ENCODE data around the gene MSGN1.

Gene MSGN1

DNA sequence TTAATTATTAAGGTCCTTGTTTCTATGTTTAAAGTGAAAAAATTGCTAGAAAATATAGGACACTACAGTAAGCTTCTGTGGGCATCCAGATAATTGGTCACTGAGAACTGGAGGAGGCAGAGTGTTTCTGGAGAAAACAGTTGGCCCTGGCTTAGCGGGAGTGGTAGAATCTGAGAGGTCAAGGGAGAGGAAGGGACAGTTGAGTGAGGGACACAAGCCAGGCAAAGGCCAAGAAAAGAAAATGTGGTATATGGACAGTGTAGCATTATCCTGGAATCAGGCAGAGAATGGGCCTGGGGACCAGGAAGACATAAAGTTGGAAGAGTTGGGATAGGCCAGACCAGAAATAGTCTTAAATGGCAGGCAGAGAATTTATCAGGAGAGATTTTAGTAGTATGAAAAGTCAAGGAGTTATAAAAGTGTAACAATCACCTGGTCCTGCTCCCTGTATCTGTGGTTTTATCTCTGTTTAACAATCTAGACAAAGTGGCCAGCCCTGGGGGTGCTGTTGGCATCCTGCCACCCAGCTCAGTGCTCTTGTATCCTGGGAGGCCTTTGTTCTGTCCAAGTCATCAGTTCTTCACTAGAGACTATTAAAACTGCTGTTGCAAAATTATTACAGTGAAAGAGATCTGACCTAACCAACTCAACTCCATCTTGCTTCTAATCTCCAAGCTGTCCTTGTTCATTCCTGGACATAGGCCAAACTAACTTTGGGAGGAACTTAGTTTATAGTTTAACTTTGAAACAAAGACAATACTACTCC is 15.4 kb upstream of the MSGN1 start (continued):
- TF ChIP-seq, protein P1, sequence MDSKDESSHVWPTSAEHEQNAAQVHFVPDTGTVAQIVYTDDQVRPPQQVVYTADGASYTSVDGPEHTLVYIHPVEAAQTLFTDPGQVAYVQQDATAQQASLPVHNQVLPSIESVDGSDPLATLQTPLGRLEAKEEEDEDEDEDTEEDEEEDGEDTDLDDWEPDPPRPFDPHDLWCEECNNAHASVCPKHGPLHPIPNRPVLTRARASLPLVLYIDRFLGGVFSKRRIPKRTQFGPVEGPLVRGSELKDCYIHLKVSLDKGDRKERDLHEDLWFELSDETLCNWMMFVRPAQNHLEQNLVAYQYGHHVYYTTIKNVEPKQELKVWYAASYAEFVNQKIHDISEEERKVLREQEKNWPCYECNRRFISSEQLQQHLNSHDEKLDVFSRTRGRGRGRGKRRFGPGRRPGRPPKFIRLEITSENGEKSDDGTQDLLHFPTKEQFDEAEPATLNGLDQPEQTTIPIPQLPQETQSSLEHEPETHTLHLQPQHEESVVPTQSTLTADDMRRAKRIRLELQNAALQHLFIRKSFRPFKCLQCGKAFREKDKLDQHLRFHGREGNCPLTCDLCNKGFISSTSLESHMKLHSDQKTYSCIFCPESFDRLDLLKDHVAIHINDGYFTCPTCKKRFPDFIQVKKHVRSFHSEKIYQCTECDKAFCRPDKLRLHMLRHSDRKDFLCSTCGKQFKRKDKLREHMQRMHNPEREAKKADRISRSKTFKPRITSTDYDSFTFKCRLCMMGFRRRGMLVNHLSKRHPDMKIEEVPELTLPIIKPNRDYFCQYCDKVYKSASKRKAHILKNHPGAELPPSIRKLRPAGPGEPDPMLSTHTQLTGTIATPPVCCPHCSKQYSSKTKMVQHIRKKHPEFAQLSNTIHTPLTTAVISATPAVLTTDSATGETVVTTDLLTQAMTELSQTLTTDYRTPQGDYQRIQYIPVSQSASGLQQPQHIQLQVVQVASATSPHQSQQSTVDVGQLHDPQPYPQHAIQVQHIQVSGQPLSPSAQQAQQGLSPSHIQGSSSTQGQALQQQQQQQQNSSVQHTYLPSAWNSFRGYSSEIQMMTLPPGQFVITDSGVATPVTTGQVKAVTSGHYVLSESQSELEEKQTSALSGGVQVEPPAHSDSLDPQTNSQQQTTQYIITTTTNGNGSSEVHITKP (tag by site-specific recombination; IDR thresholded peaks at IDR 0.05): no peak
- TF ChIP-seq, protein P2, sequence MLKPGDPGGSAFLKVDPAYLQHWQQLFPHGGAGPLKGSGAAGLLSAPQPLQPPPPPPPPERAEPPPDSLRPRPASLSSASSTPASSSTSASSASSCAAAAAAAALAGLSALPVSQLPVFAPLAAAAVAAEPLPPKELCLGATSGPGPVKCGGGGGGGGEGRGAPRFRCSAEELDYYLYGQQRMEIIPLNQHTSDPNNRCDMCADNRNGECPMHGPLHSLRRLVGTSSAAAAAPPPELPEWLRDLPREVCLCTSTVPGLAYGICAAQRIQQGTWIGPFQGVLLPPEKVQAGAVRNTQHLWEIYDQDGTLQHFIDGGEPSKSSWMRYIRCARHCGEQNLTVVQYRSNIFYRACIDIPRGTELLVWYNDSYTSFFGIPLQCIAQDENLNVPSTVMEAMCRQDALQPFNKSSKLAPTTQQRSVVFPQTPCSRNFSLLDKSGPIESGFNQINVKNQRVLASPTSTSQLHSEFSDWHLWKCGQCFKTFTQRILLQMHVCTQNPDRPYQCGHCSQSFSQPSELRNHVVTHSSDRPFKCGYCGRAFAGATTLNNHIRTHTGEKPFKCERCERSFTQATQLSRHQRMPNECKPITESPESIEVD (tag by site-specific recombination; IDR thresholded peaks at IDR 0.05): no peak
- TF ChIP-seq YY1 (tag by site-specific recombination; IDR thresholded peaks at IDR 0.05): no peak
- TF ChIP-seq ZSCAN16 (tag by site-specific recombination; IDR thresholded peaks at IDR 0.05): no peak

DNA sequence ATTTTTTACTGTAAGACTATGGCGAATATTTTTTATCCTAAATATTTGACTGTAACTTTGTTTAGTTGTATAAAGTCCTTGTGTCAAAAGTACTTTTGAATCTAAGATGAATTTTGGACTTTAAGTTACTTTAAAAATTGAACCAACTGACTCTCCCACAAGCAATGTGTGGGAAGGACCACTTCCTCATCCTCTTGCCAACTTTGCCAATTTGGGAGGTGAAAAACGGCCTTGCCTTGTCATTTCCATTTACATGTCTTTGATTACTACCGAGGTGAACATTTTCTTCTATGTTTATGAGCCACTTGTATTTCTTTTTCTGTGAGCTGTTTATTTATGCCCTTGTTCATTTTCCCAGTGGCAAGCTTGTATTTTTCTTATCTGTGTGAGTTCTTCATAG is 12.8 kb upstream of the MSGN1 start:
- no peak overlapping the region for H3K27ac ChIP-seq (ENCODE audit: extremely low read depth, low read depth, low read length)
- TF ChIP-seq, protein P3, sequence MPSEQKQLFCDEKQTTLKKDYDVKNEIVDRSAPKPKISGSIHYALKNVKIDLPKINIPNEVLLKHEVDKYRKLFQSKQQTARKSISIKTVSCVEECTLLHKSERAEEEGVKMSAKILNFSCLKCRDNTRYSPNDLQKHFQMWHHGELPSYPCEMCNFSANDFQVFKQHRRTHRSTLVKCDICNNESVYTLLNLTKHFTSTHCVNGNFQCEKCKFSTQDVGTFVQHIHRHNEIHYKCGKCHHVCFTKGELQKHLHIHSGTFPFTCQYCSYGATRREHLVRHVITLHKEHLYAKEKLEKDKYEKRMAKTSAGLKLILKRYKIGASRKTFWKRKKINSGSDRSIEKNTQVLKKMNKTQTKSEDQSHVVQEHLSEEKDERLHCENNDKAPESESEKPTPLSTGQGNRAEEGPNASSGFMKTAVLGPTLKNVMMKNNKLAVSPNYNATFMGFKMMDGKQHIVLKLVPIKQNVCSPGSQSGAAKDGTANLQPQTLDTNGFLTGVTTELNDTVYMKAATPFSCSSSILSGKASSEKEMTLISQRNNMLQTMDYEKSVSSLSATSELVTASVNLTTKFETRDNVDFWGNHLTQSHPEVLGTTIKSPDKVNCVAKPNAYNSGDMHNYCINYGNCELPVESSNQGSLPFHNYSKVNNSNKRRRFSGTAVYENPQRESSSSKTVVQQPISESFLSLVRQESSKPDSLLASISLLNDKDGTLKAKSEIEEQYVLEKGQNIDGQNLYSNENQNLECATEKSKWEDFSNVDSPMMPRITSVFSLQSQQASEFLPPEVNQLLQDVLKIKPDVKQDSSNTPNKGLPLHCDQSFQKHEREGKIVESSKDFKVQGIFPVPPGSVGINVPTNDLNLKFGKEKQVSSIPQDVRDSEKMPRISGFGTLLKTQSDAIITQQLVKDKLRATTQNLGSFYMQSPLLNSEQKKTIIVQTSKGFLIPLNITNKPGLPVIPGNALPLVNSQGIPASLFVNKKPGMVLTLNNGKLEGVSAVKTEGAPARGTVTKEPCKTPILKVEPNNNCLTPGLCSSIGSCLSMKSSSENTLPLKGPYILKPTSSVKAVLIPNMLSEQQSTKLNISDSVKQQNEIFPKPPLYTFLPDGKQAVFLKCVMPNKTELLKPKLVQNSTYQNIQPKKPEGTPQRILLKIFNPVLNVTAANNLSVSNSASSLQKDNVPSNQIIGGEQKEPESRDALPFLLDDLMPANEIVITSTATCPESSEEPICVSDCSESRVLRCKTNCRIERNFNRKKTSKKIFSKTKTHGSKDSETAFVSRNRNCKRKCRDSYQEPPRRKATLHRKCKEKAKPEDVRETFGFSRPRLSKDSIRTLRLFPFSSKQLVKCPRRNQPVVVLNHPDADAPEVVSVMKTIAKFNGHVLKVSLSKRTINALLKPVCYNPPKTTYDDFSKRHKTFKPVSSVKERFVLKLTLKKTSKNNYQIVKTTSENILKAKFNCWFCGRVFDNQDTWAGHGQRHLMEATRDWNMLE (tag by site-specific recombination; conservative IDR thresholded peaks at IDR 0.05; ENCODE audit: low read depth): no peak
- TF ChIP-seq, protein P2 (tag by site-specific recombination; IDR thresholded peaks at IDR 0.05): no peak
- TF ChIP-seq RBAK (tag by site-specific recombination; IDR thresholded peaks at IDR 0.05) (no peak), ZFP37 (tag by site-specific recombination; IDR thresholded peaks at IDR 0.05) (no peak), ZFP3 (tag by site-specific recombination; IDR thresholded peaks at IDR 0.05; ENCODE audit: low read depth) (no peak), ZFP69B (tag by site-specific recombination; IDR thresholded peaks at IDR 0.05) (no peak), ZNF202 (tag by site-specific recombination; IDR thresholded peaks at IDR 0.05; ENCODE audit: borderline replicate concordance) (no peak), ZBTB8A (tag by site-specific recombination; IDR thresholded peaks at IDR 0.05) (no peak), OSR2 (tag by site-specific recombination; IDR thresholded peaks at IDR 0.05) (no peak), ZNF133 (tag by site-specific recombination; IDR thresholded peaks at IDR 0.05) (no peak), ZNF654 (tag by site-specific recombination; IDR thresholded peaks at IDR 0.05; ENCODE audit: low read depth) (no peak), ZNF404 (tag by site-specific recombination; IDR thresholded peaks at IDR 0.05) (no peak), ZNF423 (tag by site-specific recombination; IDR thresholded peaks at IDR 0.05) (no peak), ZNF843 (tag by site-specific recombination; IDR thresholded peaks at IDR 0.05) (no peak), ZNF350 (tag by site-specific recombination; IDR thresholded peaks at IDR 0.05) (no peak)
- TF ChIP-seq, protein P4, sequence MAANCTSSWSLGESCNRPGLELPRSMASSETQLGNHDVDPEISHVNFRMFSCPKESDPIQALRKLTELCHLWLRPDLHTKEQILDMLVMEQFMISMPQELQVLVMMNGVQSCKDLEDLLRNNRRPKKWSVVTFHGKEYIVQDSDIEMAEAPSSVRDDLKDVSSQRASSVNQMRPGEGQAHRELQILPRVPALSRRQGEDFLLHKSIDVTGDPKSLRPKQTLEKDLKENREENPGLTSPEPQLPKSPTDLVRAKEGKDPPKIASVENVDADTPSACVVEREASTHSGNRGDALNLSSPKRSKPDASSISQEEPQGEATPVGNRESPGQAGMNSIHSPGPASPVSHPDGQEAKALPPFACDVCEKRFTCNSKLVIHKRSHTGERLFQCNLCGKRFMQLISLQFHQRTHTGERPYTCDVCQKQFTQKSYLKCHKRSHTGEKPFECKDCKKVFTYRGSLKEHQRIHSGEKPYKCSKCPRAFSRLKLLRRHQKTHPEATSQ (tag by site-specific recombination; IDR thresholded peaks at IDR 0.05): no peak
- TF ChIP-seq, protein P5, sequence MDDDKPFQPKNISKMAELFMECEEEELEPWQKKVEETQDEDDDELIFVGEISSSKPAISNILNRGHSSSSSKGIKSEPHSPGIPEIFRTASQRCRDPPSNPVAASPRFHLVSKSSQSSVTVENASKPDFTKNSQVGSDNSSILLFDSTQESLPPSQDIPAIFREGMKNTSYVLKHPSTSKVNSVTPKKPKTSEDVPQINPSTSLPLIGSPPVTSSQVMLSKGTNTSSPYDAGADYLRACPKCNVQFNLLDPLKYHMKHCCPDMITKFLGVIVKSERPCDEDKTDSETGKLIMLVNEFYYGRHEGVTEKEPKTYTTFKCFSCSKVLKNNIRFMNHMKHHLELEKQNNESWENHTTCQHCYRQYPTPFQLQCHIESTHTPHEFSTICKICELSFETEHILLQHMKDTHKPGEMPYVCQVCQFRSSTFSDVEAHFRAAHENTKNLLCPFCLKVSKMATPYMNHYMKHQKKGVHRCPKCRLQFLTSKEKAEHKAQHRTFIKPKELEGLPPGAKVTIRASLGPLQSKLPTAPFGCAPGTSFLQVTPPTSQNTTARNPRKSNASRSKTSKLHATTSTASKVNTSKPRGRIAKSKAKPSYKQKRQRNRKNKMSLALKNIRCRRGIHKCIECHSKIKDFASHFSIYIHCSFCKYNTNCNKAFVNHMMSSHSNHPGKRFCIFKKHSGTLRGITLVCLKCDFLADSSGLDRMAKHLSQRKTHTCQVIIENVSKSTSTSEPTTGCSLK (tag by site-specific recombination; IDR thresholded peaks at IDR 0.05): no peak
- no peaks in the 10 kb centered on the region for H3K36me3 ChIP-seq (ENCODE audit: control insufficient read depth in 2 of 2, insufficient read depth in 1 of 2, low read length in 2 of 2)
- ChIA-PET CTCF (no interaction called here), POLR2A (no interaction called here)
- H3K9me3 ChIP-seq (ENCODE audit: control insufficient read depth, insufficient read depth, low read depth, low read length): no peaks in the 10 kb centered on the region
- no peak overlapping the region for H3K4me3 ChIP-seq (ENCODE audit: low read depth, low read length)
- peaks cover 6% of the 10 kb centered on the region for H3K4me1 ChIP-seq (ENCODE audit: control insufficient read depth, insufficient read depth, low read length)

All from HEK293 (cell line).